H1 (cell line): ENCODE results near the gene C1orf116. TPM values are rescaled to one million over a fixed set of nuclear protein-coding genes. Genes with fewer than 3 reads are reported as not detected.

Experiments
- CTCF ChIA-PET: fragments of 300-600 bp; sonication (Branson Sonifier 250); formaldehyde crosslinking; loops from one replicate; lab custom pipeline; 2021; ENCODE audit not compliant: partially characterized antibody; lab: Charles Lee
- POLR2A ChIA-PET: fragments of 300-600 bp; sonication (Branson Sonifier 250); formaldehyde crosslinking; loops from one replicate; lab custom pipeline; 2021; ENCODE audit warnings: inconsistent platforms; ENCODE audit not compliant: partially characterized antibody; lab: Charles Lee
- DNase-seq, 2 experiments: peaks; one replicate each; pipeline versions ENCODE4 v3.0.0 to v3.0.0-alpha.2; 2010 to 2022; ENCODE audit warnings: low spot score in 2 of 2, low read depth in 1 of 2, mixed read lengths in 1 of 2
- FAIRE-seq: peaks from 2 replicates; lab custom pipeline; 2011; peaks lifted over from hg19 to GRCh38; lab: Jason Lieb, UNC
- H2AFZ ChIP-seq: 2 replicates; pipeline ENCODE4 v1.8.1; 2012; ENCODE audit warnings: low read length, inconsistent platforms
- H2AK5ac ChIP-seq: 2 replicates; pipeline ENCODE4 v1.6.1; 2013; ENCODE audit warnings: low read depth, low read length
- H2BK120ac ChIP-seq: replicated peaks from 2 replicates; pipeline ENCODE3; 2013; ENCODE audit warnings: low read depth, low read length, inconsistent platforms
- H2BK12ac ChIP-seq: 2 replicates; pipeline ENCODE4 v1.6.1; 2013; ENCODE audit warnings: low read depth, low read length
- H2BK15ac ChIP-seq: 2 replicates; pipeline ENCODE4 v1.6.1; 2013; ENCODE audit warnings: low read length
- H2BK20ac ChIP-seq: 2 replicates; pipeline ENCODE4 v1.6.1; 2013; ENCODE audit warnings: low read length
- H2BK5ac ChIP-seq: 2 replicates; pipeline ENCODE4 v1.6.1; 2013; ENCODE audit warnings: low read depth, low read length
- H3K14ac ChIP-seq: 2 replicates; pipeline ENCODE4 v1.6.1; 2013; ENCODE audit warnings: inconsistent platforms; ENCODE audit not compliant: insufficient read length
- H3K18ac ChIP-seq: 2 replicates; pipeline ENCODE4 v1.6.1; 2013; ENCODE audit warnings: low read length; ENCODE audit errors: extremely low read depth
- H3K23ac ChIP-seq: 2 replicates; pipeline ENCODE4 v1.6.1; 2013; ENCODE audit warnings: inconsistent platforms; ENCODE audit not compliant: insufficient read length
- H3K23me2 ChIP-seq: 2 replicates; pipeline ENCODE4 v1.6.1; 2013; ENCODE audit warnings: low read depth, low read length
- H3K27ac ChIP-seq: 2 replicates; pipeline ENCODE4 v1.6.1; 2011; ENCODE audit warnings: low read depth, low read length, inconsistent platforms
- H3K27me3 ChIP-seq, 4 experiments: replicated peaks in 1 of 4; 1 replicate in 1 of 4; 2 replicates in 3 of 4; pipeline versions ENCODE4 v1.6.1 to v1.8.1; 2011 to 2013; ENCODE audit warnings: low read length in 3 of 4, mild to moderate bottlenecking in 3 of 4, inconsistent platforms in 2 of 4, mixed read lengths in 2 of 4, moderate library complexity in 1 of 4; ENCODE audit not compliant: control insufficient read depth in 3 of 4, insufficient read depth in 3 of 4; ENCODE audit errors: extremely low read depth in 1 of 4
- H3K36me3 ChIP-seq, 4 experiments: 2 replicates each; pipeline versions ENCODE4 v1.6.1 to v1.8.1; 2011 to 2013; ENCODE audit warnings: mild to moderate bottlenecking in 4 of 4, low read length in 3 of 4, moderate library complexity in 2 of 4, control low read depth in 1 of 4, inconsistent platforms in 1 of 4; ENCODE audit not compliant: insufficient read depth in 4 of 4, control insufficient read depth in 2 of 4
- H3K4ac ChIP-seq: replicated peaks from 2 replicates; pipeline ENCODE3; 2013; ENCODE audit warnings: low read length, low read depth, mixed read lengths, inconsistent platforms; ENCODE audit not compliant: insufficient read length
- H3K4me1 ChIP-seq, 4 experiments: replicated peaks in 1 of 4; 1 replicate in 1 of 4; 2 replicates in 3 of 4; pipeline versions ENCODE4 v1.6.1 to v1.8.1; 2011 to 2013; ENCODE audit warnings: low read length in 3 of 4, inconsistent platforms in 2 of 4, mixed read lengths in 1 of 4; ENCODE audit not compliant: insufficient read depth in 4 of 4, control insufficient read depth in 3 of 4
- H3K4me2 ChIP-seq, 2 experiments: 2 replicates each; pipeline versions ENCODE4 v1.6.1 to v1.8.1; 2011 to 2013; ENCODE audit warnings: low read depth in 2 of 2, low read length in 2 of 2, control low read depth in 1 of 2, inconsistent platforms in 1 of 2, mild to moderate bottlenecking in 1 of 2; ENCODE audit not compliant: insufficient read depth in 1 of 2
- H3K4me3 ChIP-seq, 4 experiments: fragments of 200-600, 300-600 bp in 1 of 4; sonication (generic), shearing (Covaris generic), sonication (Bioruptor Twin) in 1 of 4; 2 replicates each; pipeline versions ENCODE4 v1.5.1 to v1.8.1; 2011 to 2016; ENCODE audit warnings: low read length in 4 of 4, low read depth in 3 of 4, control low read depth in 2 of 4, inconsistent platforms in 2 of 4, mild to moderate bottlenecking in 2 of 4, mixed read lengths in 1 of 4, moderate library complexity in 1 of 4; ENCODE audit not compliant: insufficient read depth in 2 of 4; ENCODE audit errors: extremely low read depth in 1 of 4
- H3K56ac ChIP-seq: replicated peaks from 2 replicates; pipeline ENCODE3; 2013; ENCODE audit warnings: low read depth, mild to moderate bottlenecking, mixed read lengths, low read length, inconsistent platforms; ENCODE audit not compliant: insufficient read length
- H3K79me1 ChIP-seq: 2 replicates; pipeline ENCODE4 v1.6.1; 2013; ENCODE audit warnings: low read depth, low read length, control low read depth
- H3K79me2 ChIP-seq, 2 experiments: 2 replicates each; pipeline versions ENCODE4 v1.6.1 to v1.8.1; 2012 to 2013; ENCODE audit warnings: low read length in 2 of 2, mild to moderate bottlenecking in 2 of 2, inconsistent platforms in 1 of 2; ENCODE audit not compliant: insufficient read depth in 2 of 2, control insufficient read depth in 1 of 2
- H3K9ac ChIP-seq, 4 experiments: replicated peaks in 1 of 4; 1 replicate in 1 of 4; 2 replicates in 3 of 4; pipeline versions ENCODE4 v1.6.1 to v1.8.1; 2011 to 2013; ENCODE audit warnings: low read depth in 3 of 4, low read length in 3 of 4, control low read depth in 2 of 4, mild to moderate bottlenecking in 2 of 4, moderate library complexity in 2 of 4, inconsistent platforms in 1 of 4; ENCODE audit errors: extremely low read depth in 1 of 4
- H3K9me3 ChIP-seq, 2 experiments: 2 replicates each; pipeline versions ENCODE4 v1.6.1 to v1.8.1; 2012 to 2013; ENCODE audit warnings: mild to moderate bottlenecking in 2 of 2, moderate library complexity in 2 of 2, control low read depth in 1 of 2, inconsistent platforms in 1 of 2, low read depth in 1 of 2, low read length in 1 of 2, mixed read lengths in 1 of 2; ENCODE audit not compliant: insufficient read depth in 2 of 2
- H4K20me1 ChIP-seq, 2 experiments: replicated peaks in 1 of 2; 2 replicates each; pipeline versions ENCODE3 to v1.8.1; 2011 to 2013; ENCODE audit warnings: inconsistent platforms in 2 of 2, low read length in 2 of 2, mild to moderate bottlenecking in 1 of 2; ENCODE audit not compliant: insufficient read depth in 2 of 2, control insufficient read depth in 1 of 2
- H4K5ac ChIP-seq: 2 replicates; pipeline ENCODE4 v1.6.1; 2013; ENCODE audit warnings: low read length, low read depth, mixed read lengths, inconsistent platforms; ENCODE audit not compliant: insufficient read length
- H4K8ac ChIP-seq: 2 replicates; pipeline ENCODE4 v1.8.0; 2013; ENCODE audit warnings: mild to moderate bottlenecking, moderate library complexity, low read length, inconsistent platforms; ENCODE audit not compliant: insufficient read depth; ENCODE audit errors: extremely low read depth
- H4K91ac ChIP-seq: replicated peaks from 2 replicates; pipeline ENCODE3; 2013; ENCODE audit warnings: low read length, mixed read lengths, inconsistent platforms; ENCODE audit not compliant: insufficient read length
- BCL11A ChIP-seq, 2 experiments: IDR thresholded peaks; one replicate each; pipeline ENCODE4 v1.6.1; 2011; ENCODE audit warnings: low read depth in 2 of 2, low read length in 2 of 2, mild to moderate bottlenecking in 2 of 2
- EGR1 ChIP-seq: IDR thresholded peaks from 2 replicates; pipeline ENCODE4 v1.6.1; 2011; ENCODE audit warnings: low read depth, low read length, borderline replicate concordance
- NANOG ChIP-seq: IDR thresholded peaks from 2 replicates; pipeline ENCODE4 v1.6.1; 2011; ENCODE audit warnings: low read length, low read depth, mild to moderate bottlenecking, inconsistent platforms; ENCODE audit not compliant: insufficient read depth, poor library complexity, severe bottlenecking
- RAD21 ChIP-seq, 2 experiments: IDR thresholded peaks in 1 of 2; conservative IDR thresholded peaks in 1 of 2; 2 replicates each; pipeline ENCODE4 v1.6.1; 2011; ENCODE audit warnings: low read depth in 2 of 2, low read length in 2 of 2, improper control_type of control experiment in 1 of 2, inconsistent platforms in 1 of 2, mild to moderate bottlenecking in 1 of 2, moderate library complexity in 1 of 2
- RBBP5 ChIP-seq: IDR thresholded peaks from 2 replicates; pipeline ENCODE4 v1.7.1; 2012; ENCODE audit warnings: low read depth, mild to moderate bottlenecking, inconsistent platforms, low read length, moderate library complexity, borderline replicate concordance
- SIRT6 ChIP-seq: IDR thresholded peaks from one replicate; pipeline ENCODE4 v1.7.1; 2012; ENCODE audit warnings: low read length, inconsistent platforms
- SIX5 ChIP-seq: IDR thresholded peaks from 2 replicates; pipeline ENCODE4 v1.6.1; 2011; ENCODE audit warnings: mild to moderate bottlenecking, low read depth, low read length
- TAF1 ChIP-seq: IDR thresholded peaks from 2 replicates; pipeline ENCODE4 v1.6.1; 2011; ENCODE audit warnings: mild to moderate bottlenecking, low read depth, low read length
- TBP ChIP-seq: IDR thresholded peaks from 2 replicates; pipeline ENCODE4 v1.6.1; 2011; ENCODE audit warnings: low read depth, low read length, improper control_type of control experiment
- WGBS, 2 experiments: shearing (Covaris generic) in 1 of 2; methylation state at CpG; one replicate each; pipeline versions ENCODE4 v1.1.6 to v1.1.7; 2013 to 2015; ENCODE audit warnings: low lambda C conversion rate in 2 of 2, mixed read lengths in 2 of 2, inconsistent platforms in 1 of 2, low coverage in 1 of 2, missing lambda C conversion rate in 1 of 2; ENCODE audit not compliant: insufficient replicate concordance in 2 of 2, insufficient coverage in 1 of 2, insufficient read length in 1 of 2; ENCODE audit errors: extremely low coverage in 1 of 2, missing lambda C conversion rate in 1 of 2; 5-methylcytosine and 5-hydroxymethylcytosine counted together
- polyA plus RNA-seq, 7 experiments: library from polyadenylated mRNA; depleted of rRNA in 3 of 7; stranded (reverse) in 5 of 7; unstranded in 2 of 7; fragments of >200 nt in 5 of 7; fragments of 200-250 nt in 2 of 7; gene quantifications; 1 replicate in 5 of 7; 2 replicates in 1 of 7; 4 replicates in 1 of 7; pipeline versions ENCODE4 v1.2.1 to v1.2.3, GENCODE V29; 2011 to 2013; ENCODE audit warnings: missing spikeins in 2 of 7, mixed read lengths in 2 of 7
- total RNA-seq: library from RNA; stranded (reverse); fragmentation: NEBNext Ultra II Directional; extraction: Animal tissue kit (Norgen Biotek cat#: 25700); gene quantifications from 2 replicates; pipeline ENCODE4 v1.2.1, GENCODE V29; 2021
- TF ChIP-seq, protein P1 (sequence below): IDR thresholded peaks from 2 replicates; pipeline ENCODE4 v1.6.1; 2012; ENCODE audit warnings: inconsistent platforms

The C1orf116 gene
- total and polyA plus RNA-seq, 2 of the 8 experiments (the other 6 are each of a cell fraction or from before 2014, with no cell fraction given) = 2.2 to 3.9 TPM

DNA sequence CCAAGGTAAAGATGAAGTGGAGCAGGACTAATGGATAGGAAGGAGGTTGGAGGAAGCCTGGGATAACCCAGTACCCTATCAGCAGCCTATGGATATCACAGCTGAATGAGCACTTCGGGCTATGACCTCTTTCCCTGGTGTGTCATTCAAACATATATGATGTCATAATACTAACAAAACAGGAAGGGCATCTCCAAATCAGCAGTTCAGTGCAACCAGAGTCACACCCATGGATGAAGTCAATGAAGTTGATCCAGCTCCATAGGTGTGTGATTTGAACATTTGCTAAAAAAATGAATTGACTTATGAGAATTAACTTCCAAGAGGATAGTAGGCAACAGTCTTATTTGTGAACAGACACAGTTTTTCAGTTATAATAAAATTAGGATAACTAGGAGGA, 1.7 kb upstream of the C1orf116 start:
- no peak overlapping the region for H3K14ac ChIP-seq
- CTCF ChIA-PET = interaction anchor here (1.0 to 6.1 kb wide), 3 partner anchors 12 to 29 kb away, joined by 3 to 40 read pairs (median 36); partner anchors contain the start of gene YOD1
- no peaks in the 10 kb centered on the region for H4K20me1 ChIP-seq
- no peaks in the 10 kb centered on the region for H3K79me1 ChIP-seq
- no peak overlapping the region for H3K23ac ChIP-seq
- no peak overlapping the region for H3K9ac ChIP-seq
- H4K91ac ChIP-seq = no peak overlapping the region
- no peak overlapping the region for H3K4me3 ChIP-seq
- no peak overlapping the region for H3K4ac ChIP-seq
- TF ChIP-seq TBP = no peak
- TF ChIP-seq TAF1 = no peak
- TF ChIP-seq EGR1 = no peak
- no peak for TF ChIP-seq SIRT6
- no peak for TF ChIP-seq BCL11A (IDR thresholded peaks at IDR 0.05; ENCODE audit: low read depth in 2 of 2, low read length in 2 of 2)
- TF ChIP-seq, protein P1, sequence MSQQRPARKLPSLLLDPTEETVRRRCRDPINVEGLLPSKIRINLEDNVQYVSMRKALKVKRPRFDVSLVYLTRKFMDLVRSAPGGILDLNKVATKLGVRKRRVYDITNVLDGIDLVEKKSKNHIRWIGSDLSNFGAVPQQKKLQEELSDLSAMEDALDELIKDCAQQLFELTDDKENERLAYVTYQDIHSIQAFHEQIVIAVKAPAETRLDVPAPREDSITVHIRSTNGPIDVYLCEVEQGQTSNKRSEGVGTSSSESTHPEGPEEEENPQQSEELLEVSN = no peak
- TF ChIP-seq RBBP5 = no peak
- no peak for TF ChIP-seq SIX5
- no peak for TF ChIP-seq RAD21 (IDR thresholded peaks at IDR 0.05 in 1 of 2, conservative IDR thresholded peaks at IDR 0.05 in 1 of 2; ENCODE audit: low read depth in 2 of 2, low read length in 2 of 2)
- TF ChIP-seq NANOG = no peak
- H3K23me2 ChIP-seq = no peaks in the 10 kb centered on the region
- FAIRE-seq = no peak
- no peak overlapping the region for H2BK15ac ChIP-seq
- H2BK120ac ChIP-seq = no peak overlapping the region
- no peak overlapping the region for H2BK20ac ChIP-seq
- no peak overlapping the region for H3K56ac ChIP-seq
- POLR2A ChIA-PET = interaction anchor here (1.6 to 3.2 kb wide), 4 partner anchors 9 to 19 kb away, joined by 5 to 16 read pairs (median 10); partner anchors contain the start of genes PFKFB2 and YOD1
- no peak overlapping the region for H3K18ac ChIP-seq
- H3K27me3 ChIP-seq = no peaks in the 10 kb centered on the region
- no peak overlapping the region for H4K5ac ChIP-seq
- H3K9me3 ChIP-seq = no peaks in the 10 kb centered on the region
- no peak overlapping the region for H4K8ac ChIP-seq
- H3K4me2 ChIP-seq = no peak overlapping the region
- DNase-seq = no peak
- H2BK5ac ChIP-seq = no peak overlapping the region
- peaks cover 4 to 17% (median 12%) of the 10 kb centered on the region in 4 experiments; a peak in 6 of 7 replicates for H3K4me1 ChIP-seq
- no peak overlapping the region for H2BK12ac ChIP-seq
- 78% methylated on average over 1 of the region's 1 CpG; no CpG with 5 or more reads in 1 of the 2 experiments for WGBS, 2 experiments
- H3K27ac ChIP-seq = no peak overlapping the region
- no peaks in the 10 kb centered on the region for H3K36me3 ChIP-seq
- no peak overlapping the region for H2AFZ ChIP-seq
- H3K79me2 ChIP-seq = no peaks in the 10 kb centered on the region
- H2AK5ac ChIP-seq = no peak overlapping the region
